GM21723 (cell line): ENCODE data around the gene OXTR.

ENCODE experiments used
- ATAC-seq: cut with Tn5 transposase; IDR thresholded peaks from one replicate; pipeline ENCODE4 v1.9.1; 2021; ENCODE audit warnings: mild to moderate bottlenecking, moderate library complexity; ENCODE audit not compliant: unreplicated experiment

OXTR gene

GRCh38 chr3:8713901-8714759 lies 55.3 kb downstream of the OXTR start:
- ATAC-seq = no peak

GRCh38 chr3:8712908-8713255 lies 56.5 kb downstream of the OXTR start:
- ATAC-seq = no peak

- no peak for ATAC-seq
Measured at GRCh38 chr3:8712045-8712907, 57.1 kb downstream of the OXTR start.

- no peak for ATAC-seq
Measured at GRCh38 chr3:8709801-8710507, 59.5 kb downstream of the OXTR start.

- ATAC-seq = no peak
Measured at GRCh38 chr3:8709287-8709686, 60.1 kb downstream of the OXTR start.

- no peak for ATAC-seq
Measured at GRCh38 chr3:8705575-8705974, 63.8 kb downstream of the OXTR start.

- ATAC-seq = no peak
Measured at GRCh38 chr3:8702560-8702959, 66.9 kb downstream of the OXTR start.
